HG03457 (cell line): ENCODE measurements around the gene EMP1.

Source experiments
- ATAC-seq: cut with Tn5 transposase; IDR thresholded peaks from one replicate; pipeline ENCODE4 v1.9.1; 2021; ENCODE audit warnings: moderate number of reproducible peaks; ENCODE audit not compliant: unreplicated experiment

Gene EMP1

DNA sequence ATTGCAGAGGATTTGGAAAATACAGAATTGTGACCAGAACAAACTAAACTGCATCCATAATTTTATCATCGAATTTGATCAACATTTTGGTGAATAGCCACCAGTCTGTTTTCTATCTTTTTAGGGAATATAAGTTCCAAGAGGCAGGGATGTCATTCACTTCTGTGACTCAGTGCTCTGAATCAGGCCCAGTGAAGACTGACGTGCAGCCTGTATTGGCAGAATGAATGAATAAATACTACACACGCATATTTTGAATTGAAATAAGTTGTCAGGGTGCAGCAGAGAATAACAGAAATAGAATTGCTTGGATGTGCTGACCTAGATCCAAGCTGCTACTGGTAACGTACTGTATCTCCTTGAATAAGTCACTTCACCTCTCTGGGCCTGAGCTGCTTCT, 1.3 kb upstream of the EMP1 start:
- ATAC-seq = no peak

DNA sequence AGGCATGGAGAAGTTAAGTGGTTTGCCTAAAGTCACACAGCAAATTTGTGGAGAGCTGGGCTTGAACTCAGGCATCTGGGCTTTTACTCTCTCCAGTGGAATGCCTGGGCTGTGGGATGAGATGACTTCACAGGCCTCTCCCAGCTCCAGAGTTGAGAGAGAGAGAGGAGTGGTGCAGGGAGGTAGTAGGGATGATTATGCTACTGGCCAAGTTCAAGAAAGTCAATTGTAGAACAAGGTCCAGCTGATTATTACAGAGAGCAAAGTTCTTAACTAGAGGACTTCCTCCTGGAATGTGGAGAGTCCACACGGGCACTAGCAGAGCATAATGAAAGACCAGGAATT, 769 bp upstream of the EMP1 start:
- ATAC-seq = no peak

DNA sequence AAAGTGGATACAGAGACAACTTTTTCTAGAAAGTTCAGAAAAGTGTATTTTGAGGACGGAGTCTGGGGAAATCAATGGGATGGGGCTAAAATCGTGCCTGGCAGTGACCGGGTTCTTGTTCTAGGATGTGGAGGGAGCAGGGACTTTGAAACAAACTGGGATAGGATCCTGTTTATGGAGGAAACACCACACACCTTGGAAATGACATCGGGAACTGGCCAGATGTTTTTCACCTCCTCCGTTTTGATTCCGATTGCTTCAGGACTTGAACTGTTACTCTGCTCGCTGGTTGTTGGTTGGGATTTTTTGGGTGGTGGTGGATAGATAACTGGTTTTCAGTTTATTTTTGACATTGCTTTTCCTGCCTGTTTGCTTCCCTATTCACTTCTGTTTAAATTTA, 506 bp downstream of the EMP1 start:
- ATAC-seq = no peak

DNA sequence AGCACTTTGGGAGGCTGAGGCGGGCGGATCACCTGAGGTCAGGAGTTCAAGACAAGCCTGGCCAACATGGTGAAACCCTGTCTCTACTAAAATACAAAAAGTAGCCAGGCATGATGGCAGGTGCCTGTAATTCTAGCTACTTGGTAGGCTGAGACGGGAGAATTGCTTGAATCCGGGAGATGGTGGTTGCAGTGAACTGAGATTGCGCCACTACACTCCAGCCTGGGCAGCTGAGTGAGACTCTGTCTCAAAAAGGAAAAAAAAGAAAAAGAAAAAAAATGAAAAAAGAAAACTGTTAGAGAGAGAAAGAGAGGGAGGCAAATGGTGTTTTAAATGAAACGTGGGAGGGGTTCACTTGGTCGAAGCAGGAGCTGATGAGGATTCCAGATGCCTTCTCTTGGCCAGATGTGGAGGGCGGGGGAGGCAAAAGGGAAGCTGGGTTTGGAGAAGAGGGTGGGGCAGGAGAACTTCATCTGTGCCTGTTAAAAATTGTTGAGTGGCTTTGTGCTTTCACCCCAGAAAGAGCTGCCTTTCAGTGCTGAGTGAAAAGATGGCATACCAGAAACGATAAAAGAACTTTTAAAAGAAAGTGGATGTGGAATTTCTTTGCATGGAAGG, 1.1 kb downstream of the EMP1 start:
- no peak for ATAC-seq

DNA sequence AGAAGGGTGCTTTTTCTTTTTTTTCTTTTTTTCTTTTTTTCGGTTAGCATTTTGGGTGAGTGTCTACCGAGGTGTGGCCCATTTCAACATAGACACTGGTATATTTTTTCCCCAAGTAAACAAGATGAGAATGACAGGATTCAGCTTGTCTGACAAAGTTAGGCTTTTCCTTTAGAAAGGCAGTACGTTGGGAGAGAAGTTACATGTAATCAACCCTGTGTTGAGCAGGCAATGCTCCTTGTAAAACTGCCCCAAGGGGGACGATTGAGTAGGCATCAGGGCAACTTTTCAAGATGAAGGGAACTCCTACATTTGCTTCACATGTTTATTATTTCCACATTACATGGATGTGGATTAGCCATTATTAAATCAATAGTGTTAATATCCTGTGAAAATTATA, 1.7 kb downstream of the EMP1 start:
- ATAC-seq = no peak

DNA sequence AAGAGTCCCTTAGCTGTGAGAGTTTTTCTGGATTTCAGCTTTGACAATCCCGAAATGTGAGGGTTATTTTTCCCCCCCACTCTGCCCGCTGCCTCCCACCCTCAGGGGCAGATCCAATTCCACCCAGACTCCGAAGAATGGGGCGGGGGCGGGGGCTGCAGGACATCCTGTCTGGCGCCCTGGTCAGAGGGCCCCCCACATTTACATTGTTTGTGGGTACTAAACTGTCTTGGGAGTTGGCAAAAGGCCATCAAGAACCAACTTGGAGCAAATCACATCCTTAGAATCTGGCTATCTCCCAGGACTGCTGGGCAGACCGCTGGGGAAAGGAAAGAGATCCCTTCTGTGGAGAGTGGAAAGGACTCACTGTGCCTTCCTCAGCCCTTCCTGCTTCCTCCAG, 2.4 kb downstream of the EMP1 start:
- ATAC-seq = no peak

DNA sequence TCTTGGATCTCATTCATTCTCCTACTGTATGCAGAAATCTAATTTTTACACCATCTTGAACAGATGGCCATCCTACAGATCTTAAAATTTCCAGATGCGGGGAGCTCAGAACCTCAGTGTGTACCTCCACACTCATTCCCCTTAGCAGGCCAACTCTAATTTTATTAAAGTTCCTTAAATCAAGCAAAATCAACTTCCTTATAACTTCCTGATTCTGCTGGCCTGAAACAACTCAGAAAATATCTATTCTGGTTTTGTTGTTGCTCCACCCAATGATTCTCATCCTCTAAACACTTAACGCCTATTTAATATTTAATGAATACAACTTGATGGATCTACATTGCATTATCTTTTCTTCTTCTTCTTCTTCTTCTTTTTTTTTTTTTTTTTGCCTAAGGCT, 3.1 kb downstream of the EMP1 start:
- ATAC-seq = no peak

DNA sequence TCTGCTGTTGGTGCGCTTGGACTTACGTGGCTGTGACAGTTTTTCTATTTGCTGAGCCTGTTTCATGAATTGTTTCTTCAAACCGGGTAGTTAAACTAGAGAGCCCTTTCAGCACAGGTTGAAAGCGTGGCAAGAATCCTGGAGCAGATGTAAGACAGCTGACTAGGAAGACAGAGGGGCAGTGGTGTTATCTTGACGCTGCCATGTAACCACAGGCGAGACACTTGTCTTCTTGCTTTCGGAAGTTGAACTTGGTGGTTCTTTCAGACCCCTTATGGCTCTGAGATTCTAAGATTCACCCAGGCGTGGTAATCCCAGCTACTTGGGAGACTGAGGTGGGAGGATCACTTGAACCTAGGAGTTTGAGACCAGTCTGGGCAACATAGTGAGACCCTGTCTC, 4.3 kb downstream of the EMP1 start:
- ATAC-seq = no peak

DNA sequence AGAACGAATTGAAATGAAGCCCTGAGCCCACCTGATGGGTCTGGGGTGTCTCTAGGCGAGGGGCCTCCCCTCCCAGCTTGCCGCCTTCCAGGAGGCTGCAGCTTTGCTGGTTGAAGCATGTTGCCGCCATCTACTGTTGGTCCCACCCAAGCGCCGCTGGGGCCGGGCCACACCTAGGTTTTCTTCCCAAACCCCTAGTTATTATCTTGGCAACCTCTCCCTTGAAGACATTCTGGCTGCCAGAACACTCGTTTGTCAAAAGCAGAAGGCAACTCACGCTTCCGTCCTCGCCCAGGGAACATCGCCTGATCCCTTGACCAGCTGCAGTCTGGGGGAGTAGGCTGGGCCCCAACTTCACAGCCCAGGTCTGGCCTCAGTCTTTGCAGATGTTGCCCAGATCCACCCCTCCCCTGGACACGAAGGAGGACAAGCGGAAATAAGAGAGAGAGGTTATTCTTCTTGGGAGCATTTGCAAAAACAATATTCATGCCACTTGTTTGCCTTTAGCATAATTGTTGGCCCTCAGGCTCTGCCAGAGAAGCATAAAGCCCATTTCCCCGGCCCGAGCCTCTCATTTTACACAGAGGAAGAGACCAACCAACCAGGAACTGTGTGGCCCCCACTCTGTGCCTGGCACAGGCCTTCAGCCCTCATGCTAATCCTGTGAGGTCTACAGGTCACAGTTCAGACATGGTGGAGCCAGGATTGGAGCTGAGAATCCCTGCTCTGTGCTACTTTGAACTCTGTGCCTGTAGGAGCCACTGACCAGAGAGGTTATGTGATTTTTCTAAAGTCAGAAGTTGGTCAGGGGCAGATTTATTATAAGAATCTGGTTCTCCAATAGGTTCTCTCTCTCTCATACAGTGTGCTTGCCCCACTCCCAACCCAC, 6.8 kb downstream of the EMP1 start:
- ATAC-seq = no peak

DNA sequence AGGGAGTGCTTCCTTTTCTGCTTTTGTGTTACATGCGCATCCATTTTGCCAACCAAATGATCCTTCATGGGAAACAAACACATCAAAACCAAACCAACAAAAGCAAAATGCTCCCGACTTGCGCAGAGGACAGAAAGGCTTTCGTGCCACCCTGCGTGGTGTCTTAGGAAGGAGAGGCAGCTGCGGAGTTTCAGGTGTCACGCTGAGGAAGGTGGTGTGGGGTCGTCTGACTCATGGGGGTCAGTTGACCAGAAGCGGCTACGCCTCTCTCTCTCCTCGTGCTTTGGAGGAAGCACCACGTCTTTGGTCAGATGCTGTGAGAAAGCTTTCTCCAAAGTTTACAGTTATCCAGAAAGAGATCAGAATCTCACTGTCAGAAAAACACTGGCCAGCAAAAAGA, 7.9 kb downstream of the EMP1 start:
- ATAC-seq = no peak

DNA sequence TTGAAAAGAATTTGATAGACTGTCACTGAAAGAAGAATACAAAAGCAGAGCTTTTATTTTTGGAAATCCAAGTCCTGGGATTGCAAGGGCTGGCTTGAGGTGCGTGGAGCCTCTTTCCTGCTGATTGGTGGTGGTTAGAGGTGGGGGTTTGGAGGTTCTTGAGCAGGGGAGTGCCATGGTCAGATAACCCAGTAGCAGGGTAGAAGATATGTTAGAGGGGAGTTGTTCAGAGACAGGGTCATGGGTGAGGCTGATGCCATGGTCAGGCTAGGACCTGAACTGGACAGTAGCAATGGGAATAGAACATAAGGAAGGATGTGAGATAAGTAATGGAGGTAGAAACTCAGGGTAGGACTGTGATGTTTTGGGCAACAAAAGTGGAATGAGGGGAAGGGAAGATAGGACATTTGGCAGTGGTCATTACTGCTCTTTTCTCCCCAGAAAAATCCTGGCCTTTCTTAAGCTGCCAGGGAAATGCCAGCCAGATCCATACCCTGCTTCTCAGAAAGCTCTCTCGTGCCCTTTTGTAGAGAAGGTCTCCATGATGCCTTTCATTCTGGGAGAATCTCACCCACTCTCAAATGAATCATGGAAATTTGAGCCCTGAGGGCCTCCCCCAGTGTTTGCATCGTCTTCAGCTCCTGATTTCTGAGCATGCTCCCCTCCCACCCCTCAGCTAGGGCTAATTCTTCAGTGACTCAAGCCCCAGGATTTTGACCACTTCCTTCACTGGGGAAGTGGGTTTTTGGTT, 9.5 kb downstream of the EMP1 start:
- no peak for ATAC-seq

DNA sequence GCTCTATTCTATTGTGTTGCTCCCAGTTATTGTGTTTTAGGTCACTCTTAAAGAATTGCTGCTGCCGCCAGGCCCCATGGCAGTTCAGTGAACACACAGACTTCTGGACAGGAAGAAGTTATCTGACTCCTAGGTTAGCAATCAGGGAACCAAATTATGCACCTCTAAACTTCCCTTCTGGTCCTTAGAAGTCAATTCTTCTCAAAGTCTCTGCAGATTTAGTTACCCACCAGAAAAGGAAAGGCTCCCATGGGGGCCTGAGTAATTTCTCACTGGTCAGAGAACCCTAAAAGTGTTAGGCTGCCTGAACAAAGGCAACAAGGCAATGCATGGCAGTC, 10.0 kb downstream of the EMP1 start:
- ATAC-seq = no peak

DNA sequence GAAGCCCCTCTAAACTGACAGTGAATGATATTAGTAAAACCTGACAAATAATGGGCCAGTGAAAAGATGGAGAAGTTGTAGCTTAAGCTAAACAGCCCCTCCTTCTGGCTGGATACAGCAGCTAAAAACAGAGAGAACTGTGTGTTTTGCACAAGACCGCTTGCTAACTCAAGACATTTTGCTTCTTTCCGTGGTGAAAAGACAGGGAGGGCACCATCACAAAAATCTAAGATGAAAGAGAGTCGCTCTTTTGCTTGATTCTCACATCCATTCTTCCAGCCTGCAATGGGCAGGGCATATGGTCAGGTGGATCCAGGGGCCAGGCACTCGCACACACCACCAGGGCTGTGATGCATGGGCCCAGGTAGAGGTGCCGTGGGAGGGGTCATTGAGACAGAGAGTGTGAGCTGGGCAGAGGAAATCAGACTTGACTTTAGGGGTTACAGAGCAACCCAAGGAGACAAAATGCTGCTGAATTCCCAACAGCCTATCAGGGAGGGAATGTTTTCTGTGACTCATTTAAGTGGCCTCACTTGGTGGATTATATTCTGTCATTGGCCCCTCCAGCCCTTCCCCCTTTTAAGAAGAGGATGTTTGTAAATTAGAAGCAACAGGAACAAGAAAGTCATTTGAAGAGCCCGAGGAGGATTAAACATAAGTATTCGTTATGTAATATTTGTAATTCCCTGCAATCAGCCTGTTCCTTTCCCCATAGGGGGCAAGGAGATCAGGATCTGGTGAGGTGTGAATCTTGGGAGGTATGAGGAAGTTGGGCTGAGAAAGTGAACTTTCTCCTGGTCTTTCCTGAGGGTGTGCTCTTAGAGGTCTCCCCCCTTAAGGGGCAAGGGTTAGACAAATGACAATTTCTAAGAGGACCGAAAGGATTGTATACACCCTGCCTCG, 12.3 kb downstream of the EMP1 start:
- ATAC-seq = no peak

DNA sequence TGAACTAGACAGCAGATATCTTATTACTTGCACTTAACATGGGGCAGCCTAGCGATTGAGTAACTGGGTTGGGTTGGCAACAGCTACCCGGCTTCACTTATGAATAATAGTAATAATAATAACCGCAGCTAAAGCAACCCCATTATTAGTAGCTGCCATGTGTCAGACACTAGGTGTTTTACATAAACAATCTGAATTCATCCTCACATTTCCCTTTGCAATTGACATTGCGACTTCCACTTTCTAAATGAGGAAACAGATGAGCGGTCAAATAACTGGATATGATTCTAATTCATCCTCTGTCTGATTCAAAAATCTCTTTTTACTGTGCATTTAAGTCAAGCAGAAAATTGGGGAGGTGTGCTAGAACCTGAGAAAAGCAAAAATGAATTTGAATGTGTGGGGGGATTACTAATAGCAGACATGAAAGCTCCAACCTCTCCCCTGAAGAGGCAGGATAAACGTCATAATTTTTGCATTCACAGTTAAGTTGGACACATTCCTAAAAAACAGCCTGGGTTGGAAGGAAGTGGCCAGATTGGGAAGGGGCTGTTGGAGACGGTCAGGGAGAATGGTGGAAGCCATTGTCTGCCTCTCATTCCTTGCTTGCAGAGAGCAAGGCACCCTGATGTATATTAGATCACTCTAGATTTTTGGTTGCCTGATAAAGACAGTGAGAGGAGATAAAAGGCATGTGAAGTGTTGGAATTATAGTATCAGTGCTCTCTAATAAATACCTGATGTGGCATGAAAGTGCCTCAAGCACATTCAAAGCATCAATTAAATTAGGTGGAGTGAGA, 13.1 kb downstream of the EMP1 start:
- no peak for ATAC-seq

DNA sequence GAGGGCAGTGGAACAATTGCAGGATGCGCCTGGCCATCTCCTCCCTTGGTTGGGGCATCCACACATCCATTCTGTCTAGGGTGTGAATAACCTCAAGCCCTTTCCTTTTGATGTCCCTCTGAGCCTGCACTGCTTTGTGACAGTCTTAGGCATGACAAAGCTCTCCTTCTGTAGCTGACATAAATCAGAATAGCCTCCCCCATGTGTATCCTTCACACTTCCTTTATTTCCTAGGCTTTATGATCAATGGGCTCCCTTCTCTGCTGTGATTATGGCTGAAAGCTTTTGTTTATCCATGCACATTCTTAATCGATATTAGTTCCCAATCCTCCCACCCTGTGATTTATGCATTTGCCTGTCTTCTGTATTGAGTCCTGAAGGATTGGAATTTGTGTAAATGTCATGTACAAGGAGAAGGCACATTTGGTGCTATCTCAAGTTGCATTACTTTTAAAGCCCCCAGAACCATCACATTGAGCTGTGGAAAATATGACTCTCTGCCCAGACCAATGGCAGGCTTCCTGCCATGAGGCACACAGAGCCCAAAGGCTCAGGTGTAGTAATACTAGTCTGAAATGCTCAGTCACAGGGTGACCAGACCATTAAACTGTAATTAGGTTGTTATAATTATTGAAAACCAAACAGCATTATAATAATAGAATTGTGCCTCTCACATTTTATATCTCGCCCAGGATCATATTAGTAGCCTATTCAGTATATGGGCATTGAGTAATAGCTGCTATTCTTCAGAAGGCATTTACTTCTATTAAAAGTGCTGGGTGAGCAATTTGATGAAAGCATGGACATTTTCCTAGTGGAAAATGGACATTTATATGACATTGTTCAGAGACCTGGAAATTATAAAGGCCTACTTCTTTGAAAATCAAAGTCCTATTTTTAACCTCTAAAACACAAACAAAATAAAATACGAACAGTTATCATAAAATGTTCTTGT, 14.0 kb downstream of the EMP1 start:
- ATAC-seq = no peak

DNA sequence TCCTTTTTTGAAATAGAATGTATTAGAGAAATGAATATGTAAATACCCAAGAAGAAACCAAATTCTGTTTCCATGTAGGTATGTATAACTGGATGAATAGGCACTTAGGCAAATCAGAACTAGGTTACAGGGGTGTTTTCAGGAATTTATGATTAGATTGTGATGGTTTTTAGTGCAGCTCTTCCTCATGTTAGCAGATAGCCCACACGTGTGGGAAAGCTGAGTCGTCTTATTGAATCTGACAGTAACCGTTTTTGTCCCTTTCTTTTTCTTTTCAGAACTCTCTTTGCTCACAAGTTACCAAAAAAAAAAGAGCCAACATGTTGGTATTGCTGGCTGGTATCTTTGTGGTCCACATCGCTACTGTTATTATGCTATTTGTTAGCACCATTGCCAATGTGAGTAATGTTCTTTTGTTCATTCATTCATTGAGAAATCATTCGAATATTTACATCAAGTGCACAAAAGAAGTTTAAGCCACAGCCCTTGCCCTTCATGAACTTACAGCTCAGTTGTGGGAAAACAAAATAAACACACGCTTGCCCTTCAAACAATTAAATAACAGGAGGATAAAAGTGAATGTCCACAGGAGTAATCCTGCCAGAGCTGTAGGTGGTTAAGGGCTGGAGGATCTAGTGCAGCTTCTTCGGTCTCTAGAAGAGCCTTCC, 14.8 kb downstream of the EMP1 start:
- ATAC-seq = no peak

DNA sequence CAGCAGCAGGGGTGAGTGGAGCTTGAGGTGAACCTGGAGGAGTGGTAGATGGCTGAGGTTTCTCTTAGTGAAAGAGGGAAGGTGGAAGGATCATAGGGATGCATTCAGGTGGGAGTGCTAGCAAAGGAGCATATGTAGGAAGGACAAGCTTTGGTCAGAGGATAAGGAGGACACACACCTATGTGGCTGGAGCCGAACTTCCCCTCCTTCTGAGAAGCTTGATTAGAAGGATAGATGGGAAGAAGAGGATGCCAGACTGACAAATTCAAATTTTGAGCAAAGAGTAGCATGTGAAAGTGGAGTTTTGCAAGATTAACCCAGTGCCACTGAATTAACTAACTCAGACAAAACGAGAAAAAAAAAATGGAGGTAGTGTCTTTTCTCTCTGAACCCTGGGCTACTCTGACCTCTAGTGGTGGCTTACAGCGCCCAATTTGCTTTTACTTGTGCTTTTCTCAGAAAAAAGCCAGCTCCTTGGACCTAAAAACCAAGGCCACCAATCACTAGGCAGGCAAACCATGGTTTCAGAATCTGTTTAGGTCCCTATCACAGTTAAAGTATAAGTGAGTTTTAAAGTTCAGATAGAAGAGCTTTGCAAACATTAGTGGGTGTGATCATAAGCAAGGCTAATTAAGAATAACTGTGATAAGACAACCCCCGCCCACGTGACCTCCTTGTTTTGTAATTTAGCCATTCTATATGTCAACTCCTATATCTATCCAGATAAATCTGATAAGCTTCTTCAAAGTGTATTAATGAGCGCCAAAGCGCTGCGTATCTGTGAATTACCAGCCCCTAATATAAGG, 15.5 kb downstream of the EMP1 start:
- no peak for ATAC-seq

DNA sequence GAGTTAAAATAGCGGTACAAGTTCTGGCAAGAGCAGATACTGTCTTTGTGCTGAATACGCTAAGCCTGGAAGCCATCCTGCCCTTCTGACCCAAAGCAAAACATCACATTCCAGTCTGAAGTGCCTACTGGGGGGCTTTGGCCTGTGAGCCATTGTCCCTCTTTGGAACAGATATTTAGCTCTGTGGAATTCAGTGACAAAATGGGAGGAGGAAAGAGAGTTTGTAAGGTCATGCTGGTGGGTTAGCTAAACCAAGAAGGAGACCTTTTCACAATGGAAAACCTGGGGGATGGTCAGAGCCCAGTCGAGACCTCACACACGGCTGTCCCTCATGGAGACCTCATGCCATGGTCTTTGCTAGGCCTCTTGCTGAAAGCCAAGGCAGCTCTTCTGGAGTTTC, 18.5 kb downstream of the EMP1 start:
- no peak for ATAC-seq
